ENCODE data around the gene NTPCR.

- TF ChIP-seq CTCF (optimal IDR thresholded peaks at IDR 0.05 in 1 of 3, IDR thresholded peaks at IDR 0.05 in 1 of 3, conservative IDR thresholded peaks at IDR 0.05 in 1 of 3; ENCODE audit: extremely low read depth in 1 of 3, insufficient read depth in 2 of 3, low read length in 3 of 3), result no peak
- no peak for TF ChIP-seq EZH2 (IDR thresholded peaks at IDR 0.05; ENCODE audit: low read length)
Measured at GRCh38 chr1:232984577-232985425, 34.4 kb downstream of the NTPCR start.
